GM12873 (cell line): ENCODE measurements around the gene ADAM15.

Experiments used
- CTCF ChIP-seq: IDR thresholded peaks from 2 replicates; pipeline ENCODE4 v1.5.1; 2012; ENCODE audit warnings: low read depth, mild to moderate bottlenecking, moderate library complexity, low read length, control low read depth; ENCODE audit not compliant: insufficient read depth; ENCODE audit errors: missing control alignments

ADAM15 gene

GRCh38 chr1:155014709-155015508, 36.2 kb upstream of the ADAM15 start:
- TF ChIP-seq CTCF, result no peak

- TF ChIP-seq CTCF, result no peak
Observed at GRCh38 chr1:155015527-155016230, 35.4 kb upstream of the ADAM15 start.

- TF ChIP-seq CTCF, result no peak
Observed at GRCh38 chr1:155016231-155016831, 34.8 kb upstream of the ADAM15 start.

GRCh38 chr1:155017041-155017945, 33.8 kb upstream of the ADAM15 start:
- peak; percentile 100 for TF ChIP-seq CTCF

- no peak for TF ChIP-seq CTCF
Observed at GRCh38 chr1:155017946-155018316, 33.2 kb upstream of the ADAM15 start.

DNA sequence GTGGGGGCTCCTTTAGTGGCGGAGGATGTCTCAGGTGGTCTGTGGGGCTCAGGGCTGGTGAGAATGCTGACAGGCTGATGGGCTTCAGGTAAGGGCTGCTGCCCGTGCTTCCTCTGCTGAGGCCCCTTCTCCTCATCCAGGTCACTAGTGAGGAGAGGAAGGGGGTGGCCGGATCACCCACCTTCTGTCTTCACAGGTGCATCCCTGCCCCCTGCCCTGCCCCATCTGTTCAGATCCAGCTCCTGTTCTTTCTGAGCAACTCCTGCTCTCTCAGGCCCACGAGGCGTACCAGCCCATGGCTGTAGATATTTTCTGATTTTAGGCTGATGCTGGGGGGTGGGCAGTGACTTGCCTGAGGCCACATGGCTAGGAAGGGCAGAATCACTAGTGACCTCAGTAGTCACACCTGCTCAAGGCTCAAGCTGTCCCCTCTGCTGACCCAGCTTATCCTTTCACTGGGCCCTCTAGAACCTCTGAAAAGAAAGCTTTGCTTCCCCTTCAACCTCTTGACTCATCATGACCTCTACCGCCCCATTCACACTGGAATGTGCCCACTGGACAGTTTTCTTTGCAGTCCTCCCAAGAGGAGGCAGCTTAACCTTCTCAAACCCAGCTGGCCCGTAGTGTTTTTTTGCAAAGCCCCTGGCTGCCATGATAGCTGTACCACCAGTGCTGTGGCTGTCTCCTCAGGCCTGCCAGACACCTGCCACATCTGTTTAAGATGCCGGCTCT, 32.3 kb upstream of the ADAM15 start:
- TF ChIP-seq CTCF, result no peak
